AG10803 (cell line): ENCODE measurements around the gene KDM8.

ENCODE experiments used
- DNase-seq: peaks from one replicate; pipeline ENCODE4 v3.0.0; 2010; ENCODE audit warnings: low read depth
- H3K4me3 ChIP-seq: 2 replicates; pipeline ENCODE4 v1.5.1; 2011; ENCODE audit warnings: mild to moderate bottlenecking, low read length, control low read depth
- TF ChIP-seq, protein P1 (sequence below): conservative IDR thresholded peaks from 2 replicates; pipeline ENCODE4 v1.5.1; 2011; ENCODE audit warnings: mild to moderate bottlenecking, low read length, control low read depth, inconsistent platforms

The KDM8 gene

DNA sequence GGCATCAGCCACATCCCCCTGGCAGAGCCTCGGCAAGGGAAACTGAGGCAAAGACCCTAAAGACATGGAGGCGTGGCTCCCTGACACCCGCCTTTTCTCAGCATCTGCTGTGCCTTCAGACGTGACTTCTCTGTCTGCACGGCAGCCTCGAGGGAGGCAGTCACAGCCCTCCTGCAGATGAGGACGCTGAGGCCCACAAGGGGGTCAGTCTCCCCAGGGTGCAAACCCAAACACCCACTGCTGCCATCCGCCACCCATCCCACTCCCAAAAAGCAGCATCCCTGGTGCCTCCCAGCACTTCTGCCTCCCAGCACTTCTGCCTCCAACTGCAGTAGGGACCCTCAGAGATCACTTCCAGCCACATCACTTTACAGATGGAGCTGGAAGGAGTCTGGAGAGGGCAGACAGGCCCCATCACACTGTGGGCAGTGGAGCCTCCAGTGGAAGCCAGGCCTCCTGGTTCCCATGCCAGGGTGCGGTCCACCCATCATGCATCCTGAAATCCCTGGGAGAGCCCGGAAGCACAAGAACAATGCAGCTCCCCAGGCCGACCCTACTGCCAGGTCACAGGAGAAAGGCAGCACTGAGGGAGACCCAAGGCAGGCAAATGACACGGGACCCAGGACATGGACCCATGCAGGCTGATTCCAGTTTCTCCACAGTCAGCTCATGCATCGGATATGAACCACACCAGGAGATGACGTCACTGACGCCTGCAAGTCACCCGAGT is 23.8 kb downstream of the KDM8 start:
- H3K4me3 ChIP-seq: no peak overlapping the region
- TF ChIP-seq, protein P1, sequence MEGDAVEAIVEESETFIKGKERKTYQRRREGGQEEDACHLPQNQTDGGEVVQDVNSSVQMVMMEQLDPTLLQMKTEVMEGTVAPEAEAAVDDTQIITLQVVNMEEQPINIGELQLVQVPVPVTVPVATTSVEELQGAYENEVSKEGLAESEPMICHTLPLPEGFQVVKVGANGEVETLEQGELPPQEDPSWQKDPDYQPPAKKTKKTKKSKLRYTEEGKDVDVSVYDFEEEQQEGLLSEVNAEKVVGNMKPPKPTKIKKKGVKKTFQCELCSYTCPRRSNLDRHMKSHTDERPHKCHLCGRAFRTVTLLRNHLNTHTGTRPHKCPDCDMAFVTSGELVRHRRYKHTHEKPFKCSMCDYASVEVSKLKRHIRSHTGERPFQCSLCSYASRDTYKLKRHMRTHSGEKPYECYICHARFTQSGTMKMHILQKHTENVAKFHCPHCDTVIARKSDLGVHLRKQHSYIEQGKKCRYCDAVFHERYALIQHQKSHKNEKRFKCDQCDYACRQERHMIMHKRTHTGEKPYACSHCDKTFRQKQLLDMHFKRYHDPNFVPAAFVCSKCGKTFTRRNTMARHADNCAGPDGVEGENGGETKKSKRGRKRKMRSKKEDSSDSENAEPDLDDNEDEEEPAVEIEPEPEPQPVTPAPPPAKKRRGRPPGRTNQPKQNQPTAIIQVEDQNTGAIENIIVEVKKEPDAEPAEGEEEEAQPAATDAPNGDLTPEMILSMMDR: no peak
- DNase-seq: no peak

DNA sequence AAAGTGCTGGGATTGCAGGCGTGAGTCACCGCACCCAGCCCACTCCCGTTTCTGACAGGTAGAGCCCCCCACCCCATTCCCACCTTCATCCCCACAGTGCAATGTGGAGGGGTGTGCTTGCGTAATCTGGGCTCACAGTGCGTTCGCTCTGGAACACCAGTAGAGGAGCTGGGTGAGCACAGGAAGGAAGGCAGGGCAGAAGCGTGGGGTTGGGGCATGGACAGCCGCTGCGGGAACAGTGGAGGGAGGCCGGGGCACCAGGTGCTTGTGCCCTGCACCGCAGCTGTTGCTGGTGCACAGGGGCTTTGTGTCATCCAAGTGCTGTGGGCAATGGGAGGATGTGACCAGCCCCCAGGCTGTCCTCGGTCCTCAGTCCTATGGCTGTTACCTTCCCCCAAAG is 24.7 kb downstream of the KDM8 start:
- TF ChIP-seq, protein P1: no peak
- no peak for DNase-seq
- H3K4me3 ChIP-seq: no peak overlapping the region

DNA sequence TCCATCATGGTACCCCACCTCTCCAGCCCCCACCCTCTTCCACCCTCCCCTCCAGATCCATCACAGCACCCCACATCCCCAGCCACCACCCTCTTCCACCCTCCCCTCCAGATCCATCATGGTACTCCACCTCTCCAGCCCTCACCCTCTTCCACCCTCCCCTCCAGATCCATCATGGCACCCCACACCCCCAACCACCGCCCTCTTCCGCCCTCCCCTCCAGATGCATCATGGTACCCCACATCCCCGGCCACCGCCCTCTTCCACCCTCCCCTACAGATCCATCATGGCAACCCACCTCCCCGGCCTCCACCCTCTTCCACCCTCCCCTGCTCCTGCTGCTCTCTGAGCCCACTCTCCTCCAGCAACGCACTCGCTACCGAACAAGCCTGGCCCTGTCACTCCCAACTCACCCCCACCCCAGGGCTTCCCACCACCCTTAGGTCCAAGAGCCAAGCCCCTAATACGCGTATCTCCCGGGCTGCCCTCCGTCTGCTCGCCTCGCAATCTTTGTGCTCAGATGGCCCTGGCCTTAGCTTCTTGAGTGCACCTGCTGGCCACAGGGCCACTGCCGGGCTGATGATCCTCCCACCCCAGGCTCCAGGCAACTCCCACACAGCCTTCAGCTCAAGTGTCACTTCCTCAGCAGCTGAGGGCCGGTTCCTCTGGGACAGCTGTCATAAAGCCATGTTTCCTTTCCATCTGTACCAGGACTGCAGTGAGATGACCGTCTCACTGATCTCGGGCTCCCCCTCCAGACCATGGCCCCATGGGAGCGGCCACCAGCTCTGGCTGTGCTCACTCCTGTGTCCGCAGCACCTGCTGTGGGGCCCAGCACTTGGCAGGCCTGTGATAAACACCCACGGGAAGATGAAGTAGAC is 25.5 kb downstream of the KDM8 start:
- TF ChIP-seq, protein P1: no peak
- H3K4me3 ChIP-seq: no peak overlapping the region
- DNase-seq: no peak

DNA sequence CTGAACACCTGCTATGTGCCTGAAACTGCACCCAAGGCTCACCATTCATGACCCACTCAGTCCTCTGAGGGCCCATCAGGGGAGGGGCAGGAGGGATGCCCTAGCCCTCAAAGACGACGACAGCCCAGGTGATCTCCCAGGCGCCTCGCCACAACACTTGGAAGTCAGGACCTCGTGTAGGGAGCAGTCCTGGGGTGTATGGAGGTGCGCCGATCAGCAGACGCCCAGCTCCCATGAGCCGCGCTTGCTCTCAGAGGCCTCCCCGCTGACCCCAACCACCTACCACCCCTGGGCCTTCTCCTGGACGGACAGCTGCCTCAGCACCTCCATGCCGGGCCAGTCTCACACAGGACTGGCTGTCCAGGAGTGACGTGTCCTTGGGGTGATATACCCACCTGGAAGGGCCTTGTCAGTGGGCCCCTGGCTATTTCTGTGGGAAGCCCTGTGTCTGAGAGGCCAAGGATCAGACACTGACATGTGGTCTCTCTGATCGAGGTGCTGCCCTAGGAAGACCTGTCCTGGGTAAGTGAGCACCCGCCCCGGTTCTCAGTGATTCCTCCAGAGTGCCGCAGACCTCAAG is 26.7 kb downstream of the KDM8 start:
- DNase-seq: no peak
- no peak overlapping the region for H3K4me3 ChIP-seq
- TF ChIP-seq, protein P1: no peak

DNA sequence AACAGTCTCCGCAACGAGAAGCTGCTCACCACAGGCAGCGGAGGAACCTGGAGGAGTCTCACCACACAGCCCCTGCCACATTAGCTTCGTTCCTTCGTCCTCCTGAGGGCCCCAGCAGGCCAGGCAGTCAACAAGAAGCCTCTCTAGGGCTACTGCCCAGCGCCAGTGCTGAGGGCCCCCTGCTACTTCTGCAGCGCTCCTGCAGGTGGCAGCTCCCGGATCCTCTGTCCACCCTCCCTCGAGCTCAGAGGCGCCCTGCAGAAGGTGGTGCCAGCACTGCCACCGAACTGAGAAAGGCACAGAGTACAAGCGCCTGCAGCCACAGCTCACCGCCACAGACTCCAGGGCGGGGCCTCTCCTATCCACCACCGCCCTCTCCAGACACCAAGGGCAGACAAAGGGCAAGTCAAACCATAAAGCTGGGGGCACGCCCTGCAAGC is 27.3 kb downstream of the KDM8 start:
- no peak for DNase-seq
- H3K4me3 ChIP-seq: no peak overlapping the region
- TF ChIP-seq, protein P1: no peak

DNA sequence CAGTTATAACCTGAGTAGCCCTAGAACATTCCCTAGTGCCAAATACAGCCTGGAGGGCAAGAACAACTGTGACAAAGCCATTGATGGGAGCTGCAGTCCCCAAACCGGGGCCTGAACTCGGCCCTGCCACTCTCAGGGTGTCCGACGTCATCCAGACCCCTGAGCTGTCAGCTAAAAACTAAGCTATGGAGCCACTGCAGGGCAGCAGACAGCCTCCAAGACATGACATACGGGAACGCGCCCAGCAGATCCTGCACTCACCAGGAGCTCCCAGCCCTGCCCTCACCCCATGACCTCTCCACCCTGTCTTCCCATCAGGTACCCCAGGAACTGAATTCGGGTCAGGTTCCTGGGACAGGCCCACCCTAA is 28.4 kb downstream of the KDM8 start:
- no peak overlapping the region for H3K4me3 ChIP-seq
- no peak for DNase-seq
- TF ChIP-seq, protein P1: no peak
